Measurements from ENCODE around the gene MUCL3.

Gene MUCL3

GRCh38 chr6:30947231-30947630 is 6.5 kb downstream of the MUCL3 start:
- in situ Hi-C loops (cut with HindIII; ENCODE audit: low sequenced_read_pairs) = no loop called here
- no peak overlapping the region for H3K4me3 ChIP-seq (ENCODE audit: low read depth, low read length)
- no peak for TF ChIP-seq CTCF (IDR thresholded peaks at IDR 0.05; ENCODE audit: low read depth, low read length)
- no peak for DNase-seq (ENCODE audit: low read depth, low spot score)

GRCh38 chr6:30948811-30949210 is 8.0 kb downstream of the MUCL3 start:
- H3K4me3 ChIP-seq (ENCODE audit: low read depth, low read length) = no peak overlapping the region
- in situ Hi-C loops (cut with HindIII; ENCODE audit: low sequenced_read_pairs) = no loop called here
- no peak for TF ChIP-seq CTCF (IDR thresholded peaks at IDR 0.05; ENCODE audit: low read depth, low read length)
- DNase-seq (ENCODE audit: low read depth, low spot score) = no peak

- no peak for DNase-seq (ENCODE audit: low read depth, low spot score)
- in situ Hi-C loops (cut with HindIII; ENCODE audit: low sequenced_read_pairs) = no loop called here
- no peak for TF ChIP-seq CTCF (IDR thresholded peaks at IDR 0.05; ENCODE audit: low read depth, low read length)
- no peak overlapping the region for H3K4me3 ChIP-seq (ENCODE audit: low read depth, low read length)
Observed at GRCh38 chr6:30951907-30952469, 11.2 kb downstream of the MUCL3 start.

- H3K4me3 ChIP-seq (ENCODE audit: low read depth, low read length) = peak overlapping the region; percentile 17
- no peak for DNase-seq (ENCODE audit: low read depth, low spot score)
- TF ChIP-seq CTCF (IDR thresholded peaks at IDR 0.05; ENCODE audit: low read depth, low read length) = no peak
- in situ Hi-C loops (cut with HindIII; ENCODE audit: low sequenced_read_pairs) = no loop called here
Observed at GRCh38 chr6:30954631-30955366, 14.0 kb downstream of the MUCL3 start.

GRCh38 chr6:30955367-30956042 is 14.7 kb downstream of the MUCL3 start:
- in situ Hi-C loops (cut with HindIII; ENCODE audit: low sequenced_read_pairs) = no loop called here
- no peak for TF ChIP-seq CTCF (IDR thresholded peaks at IDR 0.05; ENCODE audit: low read depth, low read length)
- peak overlapping the region; percentile 17 for H3K4me3 ChIP-seq (ENCODE audit: low read depth, low read length)
- peak; percentile 12 for DNase-seq (ENCODE audit: low read depth, low spot score)

GRCh38 chr6:30957716-30958115 is 16.9 kb downstream of the MUCL3 start:
- H3K4me3 ChIP-seq (ENCODE audit: low read depth, low read length) = no peak overlapping the region
- in situ Hi-C loops (cut with HindIII; ENCODE audit: low sequenced_read_pairs) = no loop called here
- DNase-seq (ENCODE audit: low read depth, low spot score) = no peak
- TF ChIP-seq CTCF (IDR thresholded peaks at IDR 0.05; ENCODE audit: low read depth, low read length) = no peak
